ENCODE measurements around the gene LRRC7. TPM values are rescaled to one million over a fixed set of nuclear protein-coding genes. Genes with fewer than 3 reads are reported as not detected.

LRRC7 gene
- total RNA-seq, 4 donors from 2014 or later: 11.1 to 21.3 (median 14.1) TPM

GRCh38 chr1:69585666-69586065, 17.9 kb downstream of the LRRC7 start:
- H3K36me3 ChIP-seq: no peaks in the 10 kb centered on the region
- no peaks in the 10 kb centered on the region for H3K9me3 ChIP-seq
- no peak overlapping the region for H3K27ac ChIP-seq
- 50 to 62% methylated on average over 2 of the region's 2 CpGs for WGBS, 2 donors
- H3K4me1 ChIP-seq: no peaks in the 10 kb centered on the region
- H3K4me3 ChIP-seq: no peak overlapping the region
- H3K27me3 ChIP-seq: no peaks in the 10 kb centered on the region
- DNase-seq (ENCODE audit: low spot score in 2 of 2): no peak
- TF ChIP-seq POLR2A (IDR thresholded peaks at IDR 0.05) (no peak), CTCF (IDR thresholded peaks at IDR 0.05) (no peak), EP300 (IDR thresholded peaks at IDR 0.05) (no peak)

GRCh38 chr1:69587391-69587790, 19.7 kb downstream of the LRRC7 start:
- Histone ChIP-seq H3K36me3 (no peaks in the 10 kb centered on the region), H3K27ac (no peak overlapping the region), H3K4me1 (no peaks in the 10 kb centered on the region), H3K9me3 (no peaks in the 10 kb centered on the region), H3K4me3 (no peak overlapping the region), H3K27me3 (no peaks in the 10 kb centered on the region)
- WGBS, 2 donors: 79 to 82% methylated on average over 5 of the region's 5 CpGs
- no peak for DNase-seq (ENCODE audit: low spot score in 2 of 2)
- TF ChIP-seq POLR2A (IDR thresholded peaks at IDR 0.05): no peak
- no peak for TF ChIP-seq EP300 (IDR thresholded peaks at IDR 0.05)
- no peak for TF ChIP-seq CTCF (IDR thresholded peaks at IDR 0.05)

- DNase-seq (ENCODE audit: low spot score in 2 of 2): no peak
- H3K9me3 ChIP-seq: no peaks in the 10 kb centered on the region
- TF ChIP-seq EP300 (IDR thresholded peaks at IDR 0.05) (no peak), CTCF (IDR thresholded peaks at IDR 0.05) (no peak), POLR2A (IDR thresholded peaks at IDR 0.05) (no peak)
- H3K4me3 ChIP-seq: no peak overlapping the region
- WGBS, 2 donors: 62 to 78% methylated on average over 1 of the region's 1 CpG
- no peaks in the 10 kb centered on the region for H3K36me3 ChIP-seq
- no peak overlapping the region for H3K27ac ChIP-seq
- H3K4me1 ChIP-seq: no peaks in the 10 kb centered on the region
- no peaks in the 10 kb centered on the region for H3K27me3 ChIP-seq
Measured at GRCh38 chr1:69589799-69590198, 22.1 kb downstream of the LRRC7 start.

GRCh38 chr1:69592341-69592740, 24.6 kb downstream of the LRRC7 start:
- no peaks in the 10 kb centered on the region for H3K27me3 ChIP-seq
- H3K4me3 ChIP-seq: no peak overlapping the region
- 73 to 80% methylated on average over 6 of the region's 6 CpGs for WGBS, 2 donors
- no peaks in the 10 kb centered on the region for H3K4me1 ChIP-seq
- TF ChIP-seq POLR2A (IDR thresholded peaks at IDR 0.05): no peak
- TF ChIP-seq CTCF (IDR thresholded peaks at IDR 0.05): no peak
- TF ChIP-seq EP300 (IDR thresholded peaks at IDR 0.05): no peak
- H3K9me3 ChIP-seq: no peaks in the 10 kb centered on the region
- no peak for DNase-seq (ENCODE audit: low spot score in 2 of 2)
- no peaks in the 10 kb centered on the region for H3K36me3 ChIP-seq
- H3K27ac ChIP-seq: no peak overlapping the region

- no peaks in the 10 kb centered on the region for H3K36me3 ChIP-seq
- no peaks in the 10 kb centered on the region for H3K9me3 ChIP-seq
- 79 to 100% methylated on average over 2 of the region's 2 CpGs for WGBS, 2 donors
- H3K27me3 ChIP-seq: no peaks in the 10 kb centered on the region
- TF ChIP-seq CTCF (IDR thresholded peaks at IDR 0.05) (no peak), POLR2A (IDR thresholded peaks at IDR 0.05) (no peak), EP300 (IDR thresholded peaks at IDR 0.05) (no peak)
- no peaks in the 10 kb centered on the region for H3K4me1 ChIP-seq
- no peak overlapping the region for H3K27ac ChIP-seq
- no peak overlapping the region for H3K4me3 ChIP-seq
- DNase-seq (ENCODE audit: low spot score in 2 of 2): no peak
Measured at GRCh38 chr1:69595486-69595885, 27.8 kb downstream of the LRRC7 start.
